Thyroid gland (tissue), 4 donors: ENCODE results near the gene HSD17B1.
A peak's percentile ranks its signal among the peaks of the same experiment; 100 is the strongest.

Source experiments
- CTCF ChIP-seq, 6 experiments: fragments of 200-600 bp in 3 of 6; fragments of 450-650 bp in 3 of 6; sonication (generic) in 3 of 6; IDR thresholded peaks; one replicate each; pipeline ENCODE4 v1.5.1; 2016 to 2019; ENCODE audit warnings: antibody characterized with exemption in 6 of 6, mild to moderate bottlenecking in 2 of 6, inconsistent platforms in 1 of 6, moderate library complexity in 1 of 6
- POLR2A ChIP-seq, 2 donors: fragments of 450-650 bp; IDR thresholded peaks; one replicate each; pipeline ENCODE4 v1.6.1; 2017; ENCODE audit warnings: antibody characterized with exemption in 2 of 2, mild to moderate bottlenecking in 2 of 2, moderate library complexity in 1 of 2

- TF ChIP-seq POLR2A (IDR thresholded peaks at IDR 0.05) (peak in 1 of 2 donors; percentile 64), CTCF (IDR thresholded peaks at IDR 0.05) (peak in 1 of 6 experiments; percentile 16)
Observed at GRCh38 chr17:42561897-42562387, 9.2 kb downstream of the HSD17B1 start, which contains the start of gene COASY.
